ENCODE measurements around the gene EID3.
A peak's percentile ranks its signal among the peaks of the same experiment; 100 is the strongest.
"Not testable (repeated sequence)": the region's sequence is repeated elsewhere in the genome, so short reads cannot be mapped to it uniquely, and the experiment has no call there.

Gene EID3

GRCh38 chr12:104290320-104290719, 13.2 kb upstream of the EID3 start:
- Histone ChIP-seq H3K27me3 (ENCODE audit: control insufficient read depth in 5 of 5, insufficient read depth in 4 of 5, low read length in 5 of 5) (no peaks in the 10 kb centered on the region), H3K4me3 (ENCODE audit: low read depth in 1 of 5, low read length in 5 of 5) (no peak overlapping the region), H3K9ac (ENCODE audit: low read length in 5 of 5) (no peak overlapping the region), H3K9me3 (ENCODE audit: control insufficient read depth in 5 of 5, low read length in 5 of 5) (no peaks in the 10 kb centered on the region), H3K36me3 (ENCODE audit: control insufficient read depth in 5 of 5, insufficient read depth in 5 of 5, low read length in 5 of 5) (peaks cover 10 to 30% (median 16%) of the 10 kb centered on the region in 5 donors), H3K4me1 (ENCODE audit: control insufficient read depth in 5 of 5, insufficient read depth in 5 of 5, low read length in 5 of 5) (peaks cover 5 to 41% (median 39%) of the 10 kb centered on the region in 5 donors), H3K27ac (ENCODE audit: low read depth, low read length) (no peak overlapping the region)

GRCh38 chr12:104290855-104291254, 12.7 kb upstream of the EID3 start:
- Histone ChIP-seq H3K9me3 (ENCODE audit: control insufficient read depth in 5 of 5, low read length in 5 of 5) (no peaks in the 10 kb centered on the region), H3K27me3 (ENCODE audit: control insufficient read depth in 5 of 5, insufficient read depth in 4 of 5, low read length in 5 of 5) (no peaks in the 10 kb centered on the region), H3K9ac (ENCODE audit: low read length in 5 of 5) (no peak overlapping the region), H3K36me3 (ENCODE audit: control insufficient read depth in 5 of 5, insufficient read depth in 5 of 5, low read length in 5 of 5) (peaks cover 10 to 34% (median 18%) of the 10 kb centered on the region in 5 donors), H3K4me3 (ENCODE audit: low read depth in 1 of 5, low read length in 5 of 5) (no peak overlapping the region), H3K27ac (ENCODE audit: low read depth, low read length) (no peak overlapping the region), H3K4me1 (ENCODE audit: control insufficient read depth in 5 of 5, insufficient read depth in 5 of 5, low read length in 5 of 5) (peaks cover 5 to 43% (median 41%) of the 10 kb centered on the region in 5 donors)

DNA sequence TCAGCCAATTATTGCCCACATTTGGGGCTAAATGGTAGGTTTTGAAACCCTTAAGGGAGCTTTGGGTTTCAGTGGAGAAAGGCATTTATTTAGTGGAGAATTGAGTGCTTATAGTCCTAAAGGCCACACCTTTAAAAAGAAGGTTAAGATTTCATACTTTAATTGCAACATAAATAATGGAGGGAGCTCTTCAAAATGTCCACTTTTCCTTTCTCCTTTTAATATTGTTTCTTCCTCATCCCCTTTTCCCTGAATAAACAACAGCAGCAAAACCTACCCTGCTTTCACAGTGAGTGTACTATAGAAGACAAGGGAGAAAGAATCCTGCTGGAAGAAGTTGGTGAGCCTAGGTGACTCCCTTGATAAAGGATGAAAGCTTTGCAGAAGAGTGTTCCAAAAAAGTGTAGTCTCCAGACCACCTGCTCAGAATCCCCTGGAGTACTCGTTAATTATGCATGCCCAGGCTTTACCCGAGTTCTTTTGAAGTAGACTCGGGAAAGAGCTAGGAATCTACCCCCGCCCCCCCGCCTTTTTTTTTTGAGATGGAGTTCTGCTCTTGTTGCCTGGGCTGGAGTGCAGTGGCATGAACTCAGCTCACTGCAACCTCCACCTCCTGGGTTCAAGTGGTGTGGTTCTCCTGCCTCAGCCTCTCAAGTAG, 11.5 kb upstream of the EID3 start:
- H3K27ac ChIP-seq (ENCODE audit: low read depth, low read length) = no peak overlapping the region
- no peak overlapping the region for H3K4me3 ChIP-seq (ENCODE audit: low read depth in 1 of 5, low read length in 5 of 5)
- H3K9me3 ChIP-seq (ENCODE audit: control insufficient read depth in 5 of 5, low read length in 5 of 5) = no peaks in the 10 kb centered on the region
- no peaks in the 10 kb centered on the region for H3K27me3 ChIP-seq (ENCODE audit: control insufficient read depth in 5 of 5, insufficient read depth in 4 of 5, low read length in 5 of 5)
- peaks cover 10 to 42% (median 22%) of the 10 kb centered on the region in 5 donors for H3K36me3 ChIP-seq (ENCODE audit: control insufficient read depth in 5 of 5, insufficient read depth in 5 of 5, low read length in 5 of 5)
- H3K9ac ChIP-seq (ENCODE audit: low read length in 5 of 5) = no peak overlapping the region
- H3K4me1 ChIP-seq (ENCODE audit: control insufficient read depth in 5 of 5, insufficient read depth in 5 of 5, low read length in 5 of 5) = peaks cover 5 to 39% (median 30%) of the 10 kb centered on the region in 5 donors

DNA sequence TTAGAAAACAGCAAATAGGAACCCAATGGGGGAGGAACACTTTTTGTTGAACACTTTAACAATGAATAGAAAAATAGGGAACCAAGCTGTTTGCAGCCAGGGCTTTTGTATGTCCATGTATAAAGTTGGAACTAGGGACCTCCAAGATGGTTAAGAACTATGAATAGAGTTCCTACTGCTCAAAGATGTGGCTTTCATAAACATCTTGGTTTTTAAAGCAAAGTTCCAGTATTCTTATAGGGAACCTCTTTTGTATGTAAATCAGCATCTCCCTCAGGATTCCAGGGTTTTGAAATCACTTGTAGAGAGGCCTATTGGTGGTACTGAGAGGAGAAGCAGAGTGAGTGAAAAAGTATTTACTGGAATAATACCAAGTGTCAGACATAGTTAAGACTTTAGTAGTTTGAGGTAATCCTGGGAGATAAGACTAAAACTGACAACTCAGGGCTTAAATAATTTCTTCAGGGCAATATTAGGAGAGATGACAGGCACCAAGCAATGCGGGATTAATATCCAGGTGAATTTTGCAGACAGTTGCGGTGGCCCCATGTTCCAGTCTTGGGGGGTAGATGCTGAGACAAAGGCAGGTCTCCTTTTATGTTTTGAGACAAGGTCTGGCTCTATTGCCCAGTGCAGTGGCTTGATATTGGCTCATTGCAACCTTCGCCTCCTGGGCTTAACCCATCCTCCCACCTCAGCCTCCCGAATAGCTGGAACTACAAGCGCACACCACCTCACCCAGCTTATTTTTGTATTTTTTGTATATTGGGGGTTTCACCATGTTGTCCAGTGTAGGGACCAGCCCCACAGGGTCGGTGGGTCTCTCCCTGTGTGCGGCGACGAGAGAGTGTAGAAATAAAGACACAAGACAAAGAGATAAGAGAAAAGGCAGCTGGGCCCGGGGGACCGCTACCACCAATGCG, 10.4 kb upstream of the EID3 start:
- no peak overlapping the region for H3K4me3 ChIP-seq (ENCODE audit: low read depth in 1 of 5, low read length in 5 of 5)
- no peak overlapping the region for H3K27ac ChIP-seq (ENCODE audit: low read depth, low read length)
- H3K27me3 ChIP-seq (ENCODE audit: control insufficient read depth in 5 of 5, insufficient read depth in 4 of 5, low read length in 5 of 5) = no peaks in the 10 kb centered on the region
- no peak overlapping the region for H3K9ac ChIP-seq (ENCODE audit: low read length in 5 of 5)
- H3K36me3 ChIP-seq (ENCODE audit: control insufficient read depth in 5 of 5, insufficient read depth in 5 of 5, low read length in 5 of 5) = peaks cover 10 to 47% (median 23%) of the 10 kb centered on the region in 5 donors
- H3K4me1 ChIP-seq (ENCODE audit: control insufficient read depth in 5 of 5, insufficient read depth in 5 of 5, low read length in 5 of 5) = peaks cover 5 to 32% (median 20%) of the 10 kb centered on the region in 5 donors
- H3K9me3 ChIP-seq (ENCODE audit: control insufficient read depth in 5 of 5, low read length in 5 of 5) = no peaks in the 10 kb centered on the region

- not testable (repeated sequence) for H3K9me3 ChIP-seq (ENCODE audit: control insufficient read depth in 5 of 5, low read length in 5 of 5); H3K4me3 ChIP-seq (ENCODE audit: low read depth in 1 of 5, low read length in 5 of 5); H3K27me3 ChIP-seq (ENCODE audit: control insufficient read depth in 5 of 5, insufficient read depth in 4 of 5, low read length in 5 of 5); H3K27ac ChIP-seq (ENCODE audit: low read depth, low read length); H3K9ac ChIP-seq (ENCODE audit: low read length in 5 of 5)
- peaks cover 10 to 50% (median 23%) of the 10 kb centered on the region in 5 donors for H3K36me3 ChIP-seq (ENCODE audit: control insufficient read depth in 5 of 5, insufficient read depth in 5 of 5, low read length in 5 of 5)
- H3K4me1 ChIP-seq (ENCODE audit: control insufficient read depth in 5 of 5, insufficient read depth in 5 of 5, low read length in 5 of 5) = peaks cover 3 to 27% (median 11%) of the 10 kb centered on the region in 5 donors
Observed at GRCh38 chr12:104294158-104294859, 9.2 kb upstream of the EID3 start.

DNA sequence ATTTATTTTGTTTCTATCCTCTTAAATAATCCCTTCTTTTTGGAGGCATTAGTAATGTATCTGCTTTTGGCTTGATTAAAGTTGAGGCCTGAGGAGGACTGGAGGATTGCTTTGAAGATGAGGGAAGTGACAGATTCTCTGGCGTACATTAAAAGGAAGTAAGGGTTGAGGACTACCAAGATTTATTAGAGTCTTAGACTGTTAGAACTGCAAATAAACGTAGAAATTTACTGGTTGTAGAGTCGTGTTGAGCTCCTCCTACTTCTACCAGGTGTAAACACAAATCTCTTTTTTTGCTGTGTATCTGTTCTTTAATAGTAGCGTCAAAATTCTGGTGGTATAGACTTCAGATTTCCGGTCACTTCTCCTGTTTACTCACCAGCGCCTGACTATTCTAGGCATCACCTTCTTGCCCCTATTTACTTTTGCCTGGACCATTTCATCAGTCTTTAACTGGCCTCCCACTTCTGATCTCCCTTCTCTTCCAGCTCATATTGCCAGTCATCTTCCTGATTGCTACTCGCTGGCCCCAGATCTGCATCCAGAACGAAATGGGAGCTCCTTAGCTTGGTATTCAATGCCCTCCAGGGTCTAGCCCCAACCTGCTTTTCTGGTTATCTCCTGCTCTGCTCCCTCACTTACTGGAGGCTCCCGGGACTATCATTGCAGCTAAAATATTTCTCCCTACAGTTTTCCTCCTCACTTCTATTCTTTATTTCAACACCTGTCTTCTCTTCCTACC, 8.4 kb upstream of the EID3 start:
- H3K9me3 ChIP-seq (ENCODE audit: control insufficient read depth in 5 of 5, low read length in 5 of 5) = no peaks in the 10 kb centered on the region
- H3K9ac ChIP-seq (ENCODE audit: low read length in 5 of 5) = peak overlapping the region in 1 of 5 donors; percentile 20
- H3K4me3 ChIP-seq (ENCODE audit: low read depth in 1 of 5, low read length in 5 of 5) = no peak overlapping the region
- H3K4me1 ChIP-seq (ENCODE audit: control insufficient read depth in 5 of 5, insufficient read depth in 5 of 5, low read length in 5 of 5) = peaks cover 0 to 23% (median 9%) of the 10 kb centered on the region in 5 donors
- no peaks in the 10 kb centered on the region for H3K27me3 ChIP-seq (ENCODE audit: control insufficient read depth in 5 of 5, insufficient read depth in 4 of 5, low read length in 5 of 5)
- no peak overlapping the region for H3K27ac ChIP-seq (ENCODE audit: low read depth, low read length)
- H3K36me3 ChIP-seq (ENCODE audit: control insufficient read depth in 5 of 5, insufficient read depth in 5 of 5, low read length in 5 of 5) = peaks cover 10 to 50% (median 23%) of the 10 kb centered on the region in 5 donors

DNA sequence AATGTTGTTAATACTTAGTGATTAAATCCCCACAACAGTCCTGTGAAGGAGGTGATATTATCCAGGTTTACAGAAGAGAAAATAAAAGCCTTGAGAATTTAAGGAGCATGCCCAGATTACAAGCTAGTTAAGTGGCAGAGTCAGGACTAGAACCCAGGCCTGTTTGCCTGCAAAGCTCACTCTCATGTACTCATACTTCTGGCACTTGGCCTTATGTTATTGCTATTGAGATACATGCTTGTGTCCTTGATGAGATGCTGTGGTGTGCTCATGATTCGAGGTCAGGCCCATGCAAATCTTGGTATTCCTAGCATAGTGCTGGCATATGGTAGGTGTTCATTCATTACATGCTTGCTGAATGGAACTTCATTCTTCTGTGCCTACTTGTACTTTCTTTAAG, 7.6 kb upstream of the EID3 start:
- H3K4me3 ChIP-seq (ENCODE audit: low read depth in 1 of 5, low read length in 5 of 5) = no peak overlapping the region
- H3K27ac ChIP-seq (ENCODE audit: low read depth, low read length) = no peak overlapping the region
- H3K27me3 ChIP-seq (ENCODE audit: control insufficient read depth in 5 of 5, insufficient read depth in 4 of 5, low read length in 5 of 5) = no peaks in the 10 kb centered on the region
- H3K36me3 ChIP-seq (ENCODE audit: control insufficient read depth in 5 of 5, insufficient read depth in 5 of 5, low read length in 5 of 5) = peaks cover 12 to 50% (median 23%) of the 10 kb centered on the region in 5 donors
- H3K9ac ChIP-seq (ENCODE audit: low read length in 5 of 5) = no peak overlapping the region
- no peaks in the 10 kb centered on the region for H3K9me3 ChIP-seq (ENCODE audit: control insufficient read depth in 5 of 5, low read length in 5 of 5)
- H3K4me1 ChIP-seq (ENCODE audit: control insufficient read depth in 5 of 5, insufficient read depth in 5 of 5, low read length in 5 of 5) = peaks cover 0 to 25% (median 9%) of the 10 kb centered on the region in 5 donors

- Histone ChIP-seq H3K36me3 (ENCODE audit: control insufficient read depth in 5 of 5, insufficient read depth in 5 of 5, low read length in 5 of 5) (peaks cover 10 to 47% (median 22%) of the 10 kb centered on the region in 5 donors), H3K9me3 (ENCODE audit: control insufficient read depth in 5 of 5, low read length in 5 of 5) (no peaks in the 10 kb centered on the region), H3K27ac (ENCODE audit: low read depth, low read length) (no peak overlapping the region), H3K4me3 (ENCODE audit: low read depth in 1 of 5, low read length in 5 of 5) (no peak overlapping the region), H3K27me3 (ENCODE audit: control insufficient read depth in 5 of 5, insufficient read depth in 4 of 5, low read length in 5 of 5) (no peaks in the 10 kb centered on the region), H3K4me1 (ENCODE audit: control insufficient read depth in 5 of 5, insufficient read depth in 5 of 5, low read length in 5 of 5) (peaks cover 0 to 25% (median 9%) of the 10 kb centered on the region in 5 donors), H3K9ac (ENCODE audit: low read length in 5 of 5) (no peak overlapping the region)
Observed at GRCh38 chr12:104296718-104297117, 6.8 kb upstream of the EID3 start.

GRCh38 chr12:104297477-104298113, 5.9 kb upstream of the EID3 start:
- peaks cover 0 to 25% (median 10%) of the 10 kb centered on the region in 5 donors for H3K4me1 ChIP-seq (ENCODE audit: control insufficient read depth in 5 of 5, insufficient read depth in 5 of 5, low read length in 5 of 5)
- H3K27ac ChIP-seq (ENCODE audit: low read depth, low read length) = no peak overlapping the region
- H3K4me3 ChIP-seq (ENCODE audit: low read depth in 1 of 5, low read length in 5 of 5) = no peak overlapping the region
- peaks cover 6 to 39% (median 17%) of the 10 kb centered on the region in 5 donors for H3K36me3 ChIP-seq (ENCODE audit: control insufficient read depth in 5 of 5, insufficient read depth in 5 of 5, low read length in 5 of 5)
- H3K27me3 ChIP-seq (ENCODE audit: control insufficient read depth in 5 of 5, insufficient read depth in 4 of 5, low read length in 5 of 5) = no peaks in the 10 kb centered on the region
- no peaks in the 10 kb centered on the region for H3K9me3 ChIP-seq (ENCODE audit: control insufficient read depth in 5 of 5, low read length in 5 of 5)
- H3K9ac ChIP-seq (ENCODE audit: low read length in 5 of 5) = no peak overlapping the region

Data from subcutaneous abdominal adipose tissue (tissue), 5 donors.